Measurements from ENCODE around the gene POU4F3. TPM values are rescaled to one million over a fixed set of nuclear protein-coding genes. Genes with fewer than 3 reads are reported as not detected.

The POU4F3 gene
- total RNA-seq, 1 experiment from 2014 or later = not detected

- TF ChIP-seq GRHL2 (CRISPR knock-in tag; IDR thresholded peaks at IDR 0.05; ENCODE audit: insufficient replicate concordance, severe bottlenecking) (no peak), NR1H2 (CRISPR knock-in tag; IDR thresholded peaks at IDR 0.05) (no peak), ATF6 (CRISPR knock-in tag; IDR thresholded peaks at IDR 0.05) (no peak), FOXP1 (CRISPR knock-in tag; IDR thresholded peaks at IDR 0.05; ENCODE audit: borderline replicate concordance) (peak; percentile 31; the same call in 1 of the 2 replicates), FOXP4 (CRISPR knock-in tag; IDR thresholded peaks at IDR 0.05) (0 out of 2 replicates have a peak, but pooled peaks have one; percentile 7), ATF2 (CRISPR knock-in tag; IDR thresholded peaks at IDR 0.05; ENCODE audit: borderline replicate concordance, low read depth) (no peak), TP53 (CRISPR knock-in tag; IDR thresholded peaks at IDR 0.05) (no peak), NFYB (CRISPR knock-in tag; conservative IDR thresholded peaks at IDR 0.05; ENCODE audit: low read depth) (no peak), E2F5 (CRISPR knock-in tag; IDR thresholded peaks at IDR 0.05) (peak; percentile 59; the same call in 1 of the 2 replicates), MAX (CRISPR knock-in tag; IDR thresholded peaks at IDR 0.05) (peak; percentile 54; the same call in 1 of the 2 replicates), ARID4B (CRISPR knock-in tag; IDR thresholded peaks at IDR 0.05; ENCODE audit: borderline replicate concordance) (peak; percentile 27; the same call in 1 of the 2 replicates), IRF2 (CRISPR knock-in tag; IDR thresholded peaks at IDR 0.05; ENCODE audit: borderline replicate concordance, low read depth) (no peak)
- peak; percentile 68 for DNase-seq (ENCODE audit: low spot score)
- Mint-ChIP-seq H3K36me3 (no peaks in the 10 kb centered on the region; the same call in 1 of the 2 replicates), H3K4me1 (peaks cover 35% of the 10 kb centered on the region), H3K27ac (no peak overlapping the region), H3K27me3 (ENCODE audit: low read depth) (peaks cover 99% of the 10 kb centered on the region), H3K9me3 (no peaks in the 10 kb centered on the region), H3K4me3 (peak overlapping the region; percentile 72)
- peak; percentile 34 for ATAC-seq
- ChIA-PET POLR2A (interaction anchor here (0.5 kb wide), 1 partner anchor 200 kb away, joined by 3 read pairs; no protein-coding TSS in a partner anchor), CTCF (interaction anchor here (1.0 to 2.0 kb wide), 3 partner anchors 45 to 101 kb away, joined by 4 to 6 read pairs (median 6); no protein-coding TSS in a partner anchor)
Observed at GRCh38 chr5:146345578-146346366, 7.1 kb downstream of the POU4F3 start.

Measured in WTC11 (cell line).